H9 (cell line): ENCODE results near the gene IQCK. TPM values are rescaled to one million over a fixed set of nuclear protein-coding genes. Genes with fewer than 3 reads are reported as not detected.

Source experiments
- DNase-seq: peaks from one replicate; pipeline ENCODE4 v3.0.0-alpha.2; 2017
- H2AFZ ChIP-seq: one replicate; pipeline ENCODE4 v1.6.1; 2013; ENCODE audit warnings: mild to moderate bottlenecking, low read length, control low read depth, moderate library complexity
- H2AK5ac ChIP-seq: 2 replicates; pipeline ENCODE4 v1.6.1; 2013; ENCODE audit warnings: low read length, control low read depth, mixed read lengths; ENCODE audit not compliant: insufficient read length
- H2BK120ac ChIP-seq: one replicate; pipeline ENCODE4 v1.6.1; 2013; ENCODE audit warnings: low read depth, mild to moderate bottlenecking, low read length, control low read depth, inconsistent platforms; ENCODE audit not compliant: poor library complexity, severe bottlenecking
- H2BK12ac ChIP-seq: 2 replicates; pipeline ENCODE4 v1.6.1; 2013; ENCODE audit warnings: low read length, control low read depth, mixed read lengths, low read depth; ENCODE audit not compliant: insufficient read length
- H2BK15ac ChIP-seq: 2 replicates; pipeline ENCODE4 v1.6.1; 2013; ENCODE audit warnings: low read depth, low read length, control low read depth
- H2BK20ac ChIP-seq: one replicate; pipeline ENCODE4 v1.6.1; 2013; ENCODE audit warnings: low read depth, mild to moderate bottlenecking, low read length, control low read depth, inconsistent platforms; ENCODE audit not compliant: poor library complexity, severe bottlenecking
- H2BK5ac ChIP-seq: 2 replicates; pipeline ENCODE4 v1.6.1; 2013; ENCODE audit warnings: low read length, control low read depth, mixed read lengths; ENCODE audit not compliant: insufficient read length
- H3K14ac ChIP-seq: 2 replicates; pipeline ENCODE4 v1.6.1; 2013; ENCODE audit warnings: low read length, control low read depth; ENCODE audit not compliant: insufficient read depth
- H3K18ac ChIP-seq: 2 replicates; pipeline ENCODE4 v1.6.1; 2013; ENCODE audit warnings: low read depth, mild to moderate bottlenecking, mixed read lengths, low read length, control low read depth; ENCODE audit not compliant: insufficient read length
- H3K23ac ChIP-seq: 2 replicates; pipeline ENCODE4 v1.6.1; 2013; ENCODE audit warnings: low read length, control low read depth, mixed read lengths, low read depth; ENCODE audit not compliant: insufficient read length
- H3K23me2 ChIP-seq: 2 replicates; pipeline ENCODE4 v1.6.1; 2013; ENCODE audit warnings: low read depth, mild to moderate bottlenecking, mixed read lengths, low read length, control low read depth; ENCODE audit not compliant: insufficient read length, poor library complexity, severe bottlenecking
- H3K27ac ChIP-seq: 2 replicates; pipeline ENCODE4 v1.5.1; 2013; ENCODE audit warnings: low read length, control low read depth, mixed read lengths, low read depth; ENCODE audit not compliant: insufficient read length
- H3K27me3 ChIP-seq: 2 replicates; pipeline ENCODE4 v1.6.1; 2013; ENCODE audit warnings: low read length, control low read depth, inconsistent platforms; ENCODE audit not compliant: insufficient read depth
- H3K4ac ChIP-seq: 2 replicates; pipeline ENCODE4 v1.6.1; 2013; ENCODE audit warnings: low read depth, mild to moderate bottlenecking, control low read depth, inconsistent platforms, low read length, moderate library complexity
- H3K4me1 ChIP-seq: 2 replicates; pipeline ENCODE4 v1.6.1; 2013; ENCODE audit warnings: low read length, control low read depth, inconsistent platforms; ENCODE audit not compliant: insufficient read depth
- H3K4me2 ChIP-seq: 2 replicates; pipeline ENCODE4 v1.6.1; 2013; ENCODE audit warnings: low read length, control low read depth, mixed read lengths; ENCODE audit not compliant: insufficient read length, insufficient read depth
- H3K56ac ChIP-seq: 2 replicates; pipeline ENCODE4 v1.6.1; 2013; ENCODE audit warnings: low read depth, mild to moderate bottlenecking, mixed read lengths, low read length, control low read depth; ENCODE audit not compliant: insufficient read length
- H3K79me1 ChIP-seq: 2 replicates; pipeline ENCODE4 v1.6.1; 2013; ENCODE audit warnings: low read depth, mild to moderate bottlenecking, moderate library complexity, low read length, control low read depth, inconsistent platforms; ENCODE audit not compliant: insufficient read depth, poor library complexity, severe bottlenecking
- H3K79me2 ChIP-seq: 2 replicates; pipeline ENCODE4 v1.6.1; 2013; ENCODE audit warnings: low read length, control low read depth, inconsistent platforms; ENCODE audit not compliant: insufficient read depth
- H3K9ac ChIP-seq: 2 replicates; pipeline ENCODE4 v1.6.1; 2013; ENCODE audit warnings: low read length, control low read depth, mixed read lengths; ENCODE audit not compliant: insufficient read length; ENCODE audit errors: extremely low read depth
- H3K9me3 ChIP-seq: one replicate; pipeline ENCODE4 v1.6.1; 2013; ENCODE audit warnings: low read depth, low read length, inconsistent platforms; ENCODE audit not compliant: control insufficient read depth
- H3T11ph ChIP-seq: one replicate; pipeline ENCODE4 v1.6.1; 2013; ENCODE audit warnings: mild to moderate bottlenecking, low read length, control low read depth, inconsistent platforms
- H4K20me1 ChIP-seq: one replicate; pipeline ENCODE4 v1.6.1; 2013; ENCODE audit not compliant: control insufficient read depth, insufficient read length, insufficient read depth
- H4K5ac ChIP-seq: 2 replicates; pipeline ENCODE4 v1.6.1; 2013; ENCODE audit warnings: low read depth, mild to moderate bottlenecking, mixed read lengths, low read length, control low read depth; ENCODE audit not compliant: insufficient read length
- H4K8ac ChIP-seq: replicated peaks from 2 replicates; pipeline ENCODE4 v1.6.1; 2013; ENCODE audit warnings: low read length, control low read depth, mixed read lengths, low read depth; ENCODE audit not compliant: insufficient read length
- H4K91ac ChIP-seq: 2 replicates; pipeline ENCODE4 v1.6.1; 2013; ENCODE audit warnings: low read depth, mild to moderate bottlenecking, moderate library complexity, mixed read lengths, low read length, control low read depth; ENCODE audit not compliant: insufficient read length
- H3K27ac Mint-ChIP-seq, 3 experiments: 2 replicates in 2 of 3; 3 replicates in 1 of 3; pipeline ENCODE4 v1.8.0; 2020 to 2021; ENCODE audit warnings: mixed read lengths in 3 of 3, mild to moderate bottlenecking in 1 of 3, moderate library complexity in 1 of 3
- H3K27me3 Mint-ChIP-seq: 2 replicates; pipeline ENCODE4 v1.8.0; 2021; ENCODE audit warnings: low read depth, mild to moderate bottlenecking, moderate library complexity, mixed read lengths
- H3K36me3 Mint-ChIP-seq, 3 experiments: 2 replicates in 2 of 3; 3 replicates in 1 of 3; pipeline ENCODE4 v1.8.0; 2020 to 2021; ENCODE audit warnings: low read depth in 3 of 3, mixed read lengths in 3 of 3; ENCODE audit not compliant: insufficient read depth in 1 of 3
- H3K4me1 Mint-ChIP-seq, 2 experiments: 2 replicates each; pipeline ENCODE4 v1.8.0; 2020; ENCODE audit warnings: mixed read lengths in 2 of 2
- H3K4me3 Mint-ChIP-seq, 2 experiments: 2 replicates in 1 of 2; 3 replicates in 1 of 2; pipeline ENCODE4 v1.8.0; 2020 to 2021; ENCODE audit warnings: mild to moderate bottlenecking in 2 of 2, mixed read lengths in 2 of 2, moderate library complexity in 1 of 2
- H3K9me3 Mint-ChIP-seq, 2 experiments: 2 replicates in 1 of 2; 3 replicates in 1 of 2; pipeline ENCODE4 v1.8.0; 2020; ENCODE audit warnings: mild to moderate bottlenecking in 2 of 2, mixed read lengths in 2 of 2, moderate library complexity in 1 of 2
- CTCF ChIP-seq: fragments of 200-600 bp; sonication (generic); conservative IDR thresholded peaks from 3 replicates; pipeline ENCODE4 v1.8.0; 2021; ENCODE audit warnings: antibody characterized with exemption, mild to moderate bottlenecking
- WGBS: extraction: QIAGEN DNeasy Blood & Tissue Kit; methylation state at CpG from one replicate; pipeline ENCODE4 v1.1.7; 2013; ENCODE audit warnings: missing lambda C conversion rate, low lambda C conversion rate, mixed read lengths; ENCODE audit not compliant: insufficient read length; ENCODE audit errors: extremely low coverage; 5-methylcytosine and 5-hydroxymethylcytosine counted together
- total RNA-seq: library from RNA; stranded (reverse); gene quantifications from 2 replicates; pipeline ENCODE4 v1.2.1, GENCODE V29; 2021

The IQCK gene
- total RNA-seq, 1 experiment from 2014 or later = 9.0 TPM

- Histone ChIP-seq H2BK120ac (no peak overlapping the region), H3K9me3 (no peaks in the 10 kb centered on the region), H3K4me2 (no peak overlapping the region), H4K20me1 (no peaks in the 10 kb centered on the region), H3K79me1 (no peaks in the 10 kb centered on the region), H3K27ac (no peak overlapping the region), H3K9ac (no peak overlapping the region), H3K23me2 (no peaks in the 10 kb centered on the region), H3K23ac (no peak overlapping the region), H2BK15ac (no peak overlapping the region), H4K91ac (no peak overlapping the region), H3K18ac (no peak overlapping the region), H3K79me2 (no peaks in the 10 kb centered on the region), H2BK12ac (no peak overlapping the region), H3K4ac (no peak overlapping the region), H2AK5ac (no peak overlapping the region), H2BK20ac (no peak overlapping the region), H3K14ac (no peak overlapping the region), H3K4me1 (no peaks in the 10 kb centered on the region), H3K27me3 (no peaks in the 10 kb centered on the region), H2AFZ (no peak overlapping the region), H4K8ac (no peak overlapping the region), H2BK5ac (no peak overlapping the region), H3K56ac (no peak overlapping the region), H4K5ac (no peak overlapping the region), H3T11ph (no peak overlapping the region)
- Mint-ChIP-seq H3K4me3 (no peak overlapping the region), H3K4me1 (peaks cover 5 to 11% of the 10 kb centered on the region in 2 experiments; a peak in 3 of 4 replicates), H3K27me3 (no peaks in the 10 kb centered on the region), H3K27ac (0 out of 7 replicates have a peak overlapping the region, but pooled peaks of 1 of the 3 experiments have one; percentile 53), H3K9me3 (no peaks in the 10 kb centered on the region), H3K36me3 (no peaks in the 10 kb centered on the region)
- DNase-seq = no peak
- no peak for TF ChIP-seq CTCF
- WGBS = no CpG with 5 or more reads among the region's 7 CpGs
Measured at GRCh38 chr16:19760356-19761060, 42.4 kb downstream of the IQCK start.
